ENCODE results near the gene TMEM139.

The TMEM139 gene

GRCh38 chr7:143321242-143321641, 36.5 kb downstream of the TMEM139 start:
- Histone ChIP-seq H3K9ac (no peak overlapping the region), H3K4me2 (no peak overlapping the region), H3K4me3 (IDR thresholded peaks at IDR 0.05; ENCODE audit: insufficient read depth, low read depth, low read length) (no peak overlapping the region), H4K20me1 (ENCODE audit: insufficient read depth) (no peaks in the 10 kb centered on the region), H2AFZ (ENCODE audit: low read depth) (no peak overlapping the region), H3K27me3 (ENCODE audit: insufficient read depth, low read depth) (no peaks in the 10 kb centered on the region), H3K36me3 (ENCODE audit: insufficient read depth) (no peaks in the 10 kb centered on the region), H3K79me2 (ENCODE audit: insufficient read depth, low read depth) (no peaks in the 10 kb centered on the region), H3K4me1 (ENCODE audit: low read depth, poor library complexity, severe bottlenecking) (no peaks in the 10 kb centered on the region), H3K27ac (no peak overlapping the region)
- TF ChIP-seq CTCF (conservative IDR thresholded peaks at IDR 0.05; ENCODE audit: low read depth, low read length) = no peak

GRCh38 chr7:143321734-143322133, 37.0 kb downstream of the TMEM139 start:
- no peaks in the 10 kb centered on the region for H3K27me3 ChIP-seq (ENCODE audit: insufficient read depth, low read depth)

GRCh38 chr7:143322760-143323633, 38.2 kb downstream of the TMEM139 start:
- H3K4me2 ChIP-seq = no peak overlapping the region
- H3K27me3 ChIP-seq (ENCODE audit: insufficient read depth, low read depth) = no peaks in the 10 kb centered on the region
- TF ChIP-seq CTCF (conservative IDR thresholded peaks at IDR 0.05; ENCODE audit: low read depth, low read length) = no peak
- H3K79me2 ChIP-seq (ENCODE audit: insufficient read depth, low read depth) = no peaks in the 10 kb centered on the region
- no peaks in the 10 kb centered on the region for H3K36me3 ChIP-seq (ENCODE audit: insufficient read depth)
- H4K20me1 ChIP-seq (ENCODE audit: insufficient read depth) = no peaks in the 10 kb centered on the region
- H2AFZ ChIP-seq (ENCODE audit: low read depth) = no peak overlapping the region; the same call in 1 of the 2 replicates
- H3K4me1 ChIP-seq (ENCODE audit: low read depth, poor library complexity, severe bottlenecking) = no peaks in the 10 kb centered on the region
- H3K4me3 ChIP-seq (IDR thresholded peaks at IDR 0.05; ENCODE audit: insufficient read depth, low read depth, low read length) = no peak overlapping the region
- no peak overlapping the region for H3K9ac ChIP-seq
- no peak overlapping the region for H3K27ac ChIP-seq

More at GRCh38 chr7:143321734-143322133, 37.0 kb downstream of the TMEM139 start:
- no peaks in the 10 kb centered on the region for H3K36me3 ChIP-seq (ENCODE audit: insufficient read depth)
- no peak overlapping the region for H3K4me2 ChIP-seq
- H4K20me1 ChIP-seq (ENCODE audit: insufficient read depth) = no peaks in the 10 kb centered on the region
- no peak overlapping the region for H3K9ac ChIP-seq
- H2AFZ ChIP-seq (ENCODE audit: low read depth) = no peak overlapping the region
- H3K79me2 ChIP-seq (ENCODE audit: insufficient read depth, low read depth) = no peaks in the 10 kb centered on the region
- H3K4me1 ChIP-seq (ENCODE audit: low read depth, poor library complexity, severe bottlenecking) = no peaks in the 10 kb centered on the region
- H3K4me3 ChIP-seq (IDR thresholded peaks at IDR 0.05; ENCODE audit: insufficient read depth, low read depth, low read length) = no peak overlapping the region
- H3K27ac ChIP-seq = no peak overlapping the region
- no peak for TF ChIP-seq CTCF (conservative IDR thresholded peaks at IDR 0.05; ENCODE audit: low read depth, low read length)

- Histone ChIP-seq H3K4me2 (no peak overlapping the region), H3K4me3 (IDR thresholded peaks at IDR 0.05; ENCODE audit: insufficient read depth, low read depth, low read length) (no peak overlapping the region), H3K36me3 (ENCODE audit: insufficient read depth) (no peaks in the 10 kb centered on the region), H3K4me1 (ENCODE audit: low read depth, poor library complexity, severe bottlenecking) (no peaks in the 10 kb centered on the region), H3K27me3 (ENCODE audit: insufficient read depth, low read depth) (no peaks in the 10 kb centered on the region), H3K79me2 (ENCODE audit: insufficient read depth, low read depth) (no peaks in the 10 kb centered on the region), H2AFZ (ENCODE audit: low read depth) (no peak overlapping the region), H3K9ac (no peak overlapping the region), H3K27ac (no peak overlapping the region), H4K20me1 (ENCODE audit: insufficient read depth) (no peaks in the 10 kb centered on the region)
- TF ChIP-seq CTCF (conservative IDR thresholded peaks at IDR 0.05; ENCODE audit: low read depth, low read length) = no peak
Observed at GRCh38 chr7:143323653-143324052, 38.9 kb downstream of the TMEM139 start.

Measured in KMS-11 (cell line).